NCI-H2107 treated with DMSO at 0.1 percent for 48 hours (cell line): ENCODE results near the gene AMBP.

Experiments
- DNase-seq: peaks from one replicate; lab custom pipeline; 2025; ENCODE audit not compliant: unreplicated experiment; lab: John Stamatoyannopoulos, UW

Gene AMBP

GRCh38 chr9:114033397-114034103 is 44.5 kb downstream of the AMBP start:
- DNase-seq: no peak

DNA sequence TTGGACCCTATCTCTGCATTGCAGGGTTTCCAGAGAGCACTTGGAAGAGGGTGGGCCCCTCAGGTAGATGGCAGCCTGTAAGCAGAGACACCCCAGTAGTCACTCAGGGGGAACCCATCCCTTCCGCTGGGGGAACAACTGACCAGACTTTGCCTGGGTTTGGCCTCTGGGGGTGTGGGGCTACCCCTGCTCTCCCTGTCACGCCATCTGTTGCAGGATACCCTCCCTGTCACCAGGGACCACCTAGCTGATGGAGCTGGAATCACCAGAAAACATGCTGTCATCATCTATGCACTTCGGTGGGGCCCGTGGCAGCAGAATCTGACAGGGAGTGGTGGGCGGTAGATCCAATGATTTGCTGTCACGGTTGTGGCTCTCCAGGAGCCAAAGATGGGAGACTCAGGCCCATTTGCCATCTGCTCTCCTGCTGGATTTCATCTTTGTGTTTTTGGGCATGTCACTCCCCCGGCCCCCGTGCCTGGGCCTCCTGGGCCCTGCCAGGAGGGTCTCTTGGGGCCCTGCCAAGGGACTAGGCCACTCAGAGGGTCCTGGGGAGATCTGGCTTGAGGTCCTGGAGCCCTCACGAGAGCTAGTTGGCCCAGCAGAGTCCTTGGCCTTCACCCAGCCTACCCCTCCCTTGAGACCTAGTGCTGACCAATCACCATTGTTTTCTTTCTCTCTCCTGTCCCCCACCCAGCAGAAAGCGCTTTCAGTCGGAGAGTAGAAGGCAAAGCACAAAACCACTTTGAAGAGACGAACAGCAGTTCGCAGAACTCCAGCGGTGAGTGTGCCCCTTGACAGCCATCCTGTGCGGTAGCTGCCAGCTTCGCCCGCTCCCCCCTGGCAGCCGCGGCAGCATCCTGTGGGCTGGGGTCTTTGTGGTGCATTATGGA is 45.9 kb downstream of the AMBP start:
- no peak for DNase-seq

DNA sequence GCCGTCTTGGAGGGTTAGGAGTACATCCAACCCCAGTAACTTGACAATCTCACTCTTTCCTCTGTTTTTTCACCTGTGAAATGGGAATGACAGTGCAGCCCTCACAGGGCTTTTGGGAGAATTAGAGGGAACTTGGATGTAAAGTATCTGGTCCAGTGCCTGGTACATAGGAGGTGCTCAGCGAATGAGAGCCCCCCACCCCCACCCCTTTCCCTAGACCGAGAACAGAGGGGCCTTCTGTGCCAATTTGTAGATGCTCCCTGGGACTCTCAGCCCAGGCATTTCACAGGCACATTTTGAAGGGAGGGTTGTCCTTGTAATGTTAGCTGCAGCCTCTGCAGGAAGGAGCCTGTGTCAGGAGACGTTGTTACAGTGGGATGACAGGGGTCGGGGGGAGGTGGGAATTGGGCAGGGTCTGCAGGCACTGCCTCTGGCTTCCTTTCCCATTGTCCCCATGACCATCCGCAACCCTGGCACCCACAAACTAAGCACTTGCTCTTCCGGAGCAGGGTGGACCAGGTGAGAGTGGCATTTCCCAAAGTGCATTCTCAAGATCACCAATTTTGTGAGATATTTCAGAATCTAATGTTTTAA is 47.0 kb downstream of the AMBP start:
- no peak for DNase-seq

GRCh38 chr9:114030364-114030763 is 47.7 kb downstream of the AMBP start:
- no peak for DNase-seq

GRCh38 chr9:114029311-114030170 is 48.6 kb downstream of the AMBP start:
- no peak for DNase-seq

DNA sequence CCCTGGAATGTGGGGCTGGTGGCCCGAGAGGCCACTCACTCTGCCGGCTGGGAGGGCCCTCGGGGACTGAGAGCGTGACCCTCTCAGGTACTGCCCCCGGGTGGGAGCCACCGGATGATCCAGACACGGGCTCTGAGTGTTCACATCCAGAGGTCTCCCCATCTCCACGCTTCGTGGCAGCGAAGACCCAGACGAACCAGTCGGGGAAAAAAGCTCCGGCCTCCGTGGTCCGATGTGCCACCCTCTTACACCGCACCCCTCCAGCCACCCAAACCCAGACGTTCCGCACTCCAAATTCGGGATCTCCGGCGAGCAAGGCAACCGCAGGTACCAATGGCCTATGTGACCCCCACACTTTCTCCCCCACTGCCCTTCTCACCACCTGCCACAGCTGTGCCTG is 49.5 kb downstream of the AMBP start:
- no peak for DNase-seq

GRCh38 chr9:114027863-114028465 is 50.1 kb downstream of the AMBP start:
- no peak for DNase-seq

DNA sequence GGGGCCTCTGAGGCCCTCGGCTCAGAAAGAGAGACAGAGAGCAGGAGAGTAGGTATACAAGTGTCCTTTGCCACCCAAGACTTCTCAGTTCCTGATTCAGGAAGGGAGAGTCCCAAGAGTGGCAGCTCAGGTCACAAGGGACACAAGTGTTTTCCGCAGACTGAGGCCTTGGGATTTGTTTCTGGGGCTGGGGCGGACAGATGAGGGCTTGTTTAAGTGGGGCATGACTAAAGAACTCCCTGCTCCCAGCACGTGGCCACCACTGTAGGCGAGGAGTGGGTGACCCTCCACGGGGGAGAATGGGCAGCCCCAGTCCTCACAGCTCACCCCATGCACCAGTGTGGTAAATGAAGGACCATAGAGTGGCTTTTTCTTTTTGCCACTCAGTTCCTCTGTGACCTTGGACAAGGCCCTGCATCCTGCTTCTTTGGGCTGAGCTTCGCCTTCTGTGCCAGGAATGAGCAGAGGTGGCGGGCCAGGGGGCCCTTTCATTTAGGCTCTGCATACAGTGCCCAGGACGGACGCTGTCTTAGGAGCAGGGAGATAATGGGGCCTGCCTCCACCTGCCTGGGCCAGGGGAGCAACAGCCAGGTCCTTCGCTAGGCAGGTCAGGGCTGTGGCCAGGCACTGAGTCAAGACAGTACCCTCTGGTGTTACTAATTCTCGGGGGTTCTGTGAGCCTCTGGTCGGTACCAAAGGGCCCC is 50.8 kb downstream of the AMBP start:
- no peak for DNase-seq

DNA sequence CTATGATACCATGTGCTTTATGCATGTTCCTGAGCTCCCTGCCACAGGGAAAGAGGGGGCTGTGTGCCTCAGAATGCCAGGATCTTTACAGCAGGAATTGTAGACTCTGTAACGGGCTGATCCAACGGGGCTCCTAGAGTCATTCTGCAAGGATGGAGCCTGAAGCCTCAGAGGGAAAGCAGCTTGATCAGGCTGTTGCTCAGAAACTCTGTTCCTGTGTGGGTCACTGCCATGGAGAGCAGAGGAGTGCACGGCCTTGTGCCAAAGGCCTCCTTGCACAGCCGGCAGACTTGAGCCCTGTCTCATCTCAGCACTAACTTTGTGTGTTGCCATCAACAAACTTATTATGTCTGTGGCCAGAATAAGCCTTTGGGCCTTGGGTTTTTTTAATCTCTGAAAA is 51.8 kb downstream of the AMBP start:
- no peak for DNase-seq

- DNase-seq: no peak
These were observed 52.3 kb downstream of the AMBP start for GRCh38 chr9:114025760-114026159.

- DNase-seq: no peak
These were observed 52.8 kb downstream of the AMBP start for GRCh38 chr9:114025196-114025753.

GRCh38 chr9:114023961-114024360 is 54.1 kb downstream of the AMBP start:
- DNase-seq: no peak

GRCh38 chr9:114021578-114021977 is 56.5 kb downstream of the AMBP start:
- no peak for DNase-seq

DNA sequence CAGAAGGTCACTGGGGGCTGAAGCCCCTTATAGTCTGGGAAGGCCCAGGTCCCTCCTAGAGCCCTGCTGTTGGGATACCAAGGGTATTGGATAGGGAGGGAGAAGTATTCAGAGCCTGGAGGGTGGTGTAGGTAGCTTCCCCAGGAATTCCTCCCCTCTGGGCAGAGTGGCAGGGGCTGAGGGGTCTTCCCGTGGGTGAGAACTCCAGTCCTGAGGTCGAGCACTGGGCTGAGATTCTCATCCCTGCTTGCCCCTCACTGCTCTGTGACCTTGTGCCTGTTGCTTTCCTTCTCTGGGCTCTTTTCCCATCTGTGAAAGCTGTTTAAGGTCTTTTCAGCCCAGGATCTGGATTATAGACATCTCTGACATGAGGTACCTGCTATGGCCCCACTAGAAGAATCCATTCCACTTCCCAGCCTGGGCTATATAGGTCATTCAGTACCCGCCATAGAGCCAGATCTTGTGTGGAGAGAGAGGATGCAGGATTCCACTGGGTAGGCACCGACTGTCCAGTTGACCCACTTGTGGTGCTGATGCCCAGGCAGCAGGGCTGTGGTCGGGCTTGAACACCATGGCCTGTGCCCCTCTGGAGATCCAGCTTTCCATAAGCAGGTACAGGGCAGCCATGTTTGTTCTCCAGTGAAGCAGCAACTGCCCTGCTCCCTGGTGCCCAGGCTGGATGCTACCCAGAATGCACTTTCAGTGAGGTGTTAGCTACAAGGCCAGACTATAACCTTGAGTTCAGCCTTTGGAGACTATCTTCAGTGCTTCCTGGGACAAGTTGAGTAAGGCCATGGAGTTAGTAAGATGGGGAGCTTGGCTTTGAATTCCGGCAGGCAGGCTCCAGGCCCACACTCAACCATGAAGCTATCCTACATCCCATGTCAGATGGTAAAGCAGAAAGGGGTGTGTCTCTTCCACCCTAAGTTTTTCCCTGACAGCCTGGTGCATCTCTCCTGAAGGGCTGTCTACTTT is 60.1 kb downstream of the AMBP start:
- DNase-seq: no peak

DNA sequence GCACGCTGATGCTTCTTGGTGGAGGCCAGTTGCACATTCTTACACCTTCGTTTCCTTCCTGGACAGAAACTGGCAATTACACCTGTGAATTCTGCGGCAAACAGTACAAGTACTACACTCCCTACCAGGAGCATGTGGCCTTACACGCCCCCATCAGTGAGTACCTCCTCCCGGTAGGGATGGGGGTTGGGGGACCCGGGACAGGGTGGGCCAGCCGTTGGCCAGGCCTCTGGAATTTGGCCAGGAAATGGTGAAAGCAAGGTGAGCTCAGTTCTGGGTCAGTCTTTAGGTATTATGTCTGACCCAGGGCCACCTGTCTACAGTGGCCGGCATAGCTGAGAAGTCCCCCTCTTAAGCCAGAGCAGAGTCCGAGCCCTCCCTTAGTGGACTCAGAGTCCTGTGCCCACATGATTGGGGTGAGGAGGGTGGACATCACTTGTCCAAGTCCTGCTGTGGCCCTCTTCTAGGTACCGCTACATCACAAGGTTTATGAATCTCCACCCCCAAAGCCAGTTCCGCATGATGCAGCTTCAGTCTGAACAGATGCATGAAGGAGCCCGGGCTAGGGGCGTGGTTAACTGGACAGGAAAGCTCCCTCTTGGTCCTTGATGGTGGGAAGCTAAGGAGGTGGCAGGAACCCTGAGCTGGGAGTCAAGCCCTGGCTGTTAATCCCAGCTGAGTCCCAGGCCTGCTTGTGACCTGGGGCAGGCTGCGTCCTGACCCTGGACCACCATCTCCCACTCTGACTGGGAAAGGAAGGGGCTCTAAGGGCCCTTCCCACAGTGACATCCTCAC is 61.3 kb downstream of the AMBP start:
- DNase-seq: no peak

GRCh38 chr9:114016101-114016500 is 62.0 kb downstream of the AMBP start:
- no peak for DNase-seq

DNA sequence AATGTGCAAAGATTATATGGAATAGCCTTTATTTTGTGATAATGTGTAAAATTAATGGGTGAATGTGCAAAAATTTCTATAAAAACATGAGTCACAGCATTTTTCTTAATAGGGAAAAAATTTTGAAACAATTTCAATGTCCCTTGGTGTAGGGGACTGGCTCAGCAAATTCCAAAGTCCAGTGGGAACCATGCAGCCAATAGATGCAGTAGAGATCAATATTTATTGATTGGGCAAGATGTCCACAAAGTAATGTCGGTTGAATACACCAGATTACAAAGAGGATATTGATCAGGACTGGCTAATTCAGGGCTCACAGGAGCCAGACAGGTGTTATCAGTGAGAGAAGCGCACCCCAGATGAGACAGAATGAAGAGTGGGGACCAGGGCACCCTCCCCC is 62.5 kb downstream of the AMBP start:
- no peak for DNase-seq

DNA sequence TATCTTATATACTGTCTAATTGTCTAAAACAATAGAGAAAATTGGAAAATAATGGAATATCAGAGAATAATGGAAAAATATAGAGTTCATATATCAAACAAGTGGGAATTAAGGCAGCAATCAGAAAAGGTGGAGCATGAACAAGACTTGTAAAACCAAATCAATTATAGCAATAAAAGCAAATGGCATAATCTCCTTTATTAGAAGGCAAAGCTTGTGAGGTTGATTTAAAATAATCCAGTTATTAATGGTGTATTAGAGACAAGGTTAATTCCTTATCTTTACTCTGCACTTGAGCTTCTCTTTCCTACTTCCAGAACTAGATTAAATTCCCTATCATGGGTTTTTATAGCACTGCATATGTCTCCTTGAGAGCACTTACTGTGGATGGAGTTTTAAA is 64.1 kb downstream of the AMBP start:
- no peak for DNase-seq
